Measurements from ENCODE around the gene CSMD2.

DNA sequence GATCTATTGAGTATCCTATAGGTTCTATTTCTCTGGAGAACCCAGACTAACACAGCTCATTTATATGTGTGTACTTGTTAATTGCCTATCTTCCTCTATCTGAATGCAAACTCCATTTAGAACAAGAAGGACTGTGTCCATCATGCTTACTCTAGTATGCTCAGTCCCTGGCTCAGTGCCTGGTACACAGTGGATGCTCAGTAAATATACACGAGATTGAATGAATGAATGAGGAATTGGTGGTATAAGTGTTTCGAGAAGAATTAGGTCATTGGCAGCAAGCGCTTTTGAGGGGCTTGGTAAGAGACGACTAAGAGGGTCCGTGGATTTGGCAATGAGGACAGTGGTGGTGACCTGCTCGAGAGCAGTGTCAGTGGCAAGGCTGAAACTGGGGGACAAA is 112.5 kb downstream of the CSMD2 start:
- TF ChIP-seq, protein P1, sequence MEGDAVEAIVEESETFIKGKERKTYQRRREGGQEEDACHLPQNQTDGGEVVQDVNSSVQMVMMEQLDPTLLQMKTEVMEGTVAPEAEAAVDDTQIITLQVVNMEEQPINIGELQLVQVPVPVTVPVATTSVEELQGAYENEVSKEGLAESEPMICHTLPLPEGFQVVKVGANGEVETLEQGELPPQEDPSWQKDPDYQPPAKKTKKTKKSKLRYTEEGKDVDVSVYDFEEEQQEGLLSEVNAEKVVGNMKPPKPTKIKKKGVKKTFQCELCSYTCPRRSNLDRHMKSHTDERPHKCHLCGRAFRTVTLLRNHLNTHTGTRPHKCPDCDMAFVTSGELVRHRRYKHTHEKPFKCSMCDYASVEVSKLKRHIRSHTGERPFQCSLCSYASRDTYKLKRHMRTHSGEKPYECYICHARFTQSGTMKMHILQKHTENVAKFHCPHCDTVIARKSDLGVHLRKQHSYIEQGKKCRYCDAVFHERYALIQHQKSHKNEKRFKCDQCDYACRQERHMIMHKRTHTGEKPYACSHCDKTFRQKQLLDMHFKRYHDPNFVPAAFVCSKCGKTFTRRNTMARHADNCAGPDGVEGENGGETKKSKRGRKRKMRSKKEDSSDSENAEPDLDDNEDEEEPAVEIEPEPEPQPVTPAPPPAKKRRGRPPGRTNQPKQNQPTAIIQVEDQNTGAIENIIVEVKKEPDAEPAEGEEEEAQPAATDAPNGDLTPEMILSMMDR (conservative IDR thresholded peaks at IDR 0.05), result no peak
- TF ChIP-seq EZH2 (IDR thresholded peaks at IDR 0.05; ENCODE audit: low read depth), result no peak

Measured in PC-9 (cell line).